ENCODE measurements around the gene PIK3CA. TPM values are rescaled to one million over a fixed set of nuclear protein-coding genes. Genes with fewer than 3 reads are reported as not detected.
"Not testable (repeated sequence)": the region's sequence is repeated elsewhere in the genome, so short reads cannot be mapped to it uniquely, and the experiment has no call there.

The PIK3CA gene
- total and polyA plus RNA-seq, 2 donors (not counting 3 experiments of a cell fraction or from before 2014, with no cell fraction given) = 4.2 to 25.8 TPM

- H3K9ac ChIP-seq (replicated peaks; ENCODE audit: extremely low read depth, insufficient read depth, low read length) = no peak overlapping the region
- no peak overlapping the region for H3K4me2 ChIP-seq (ENCODE audit: insufficient read depth, low read length)
- no peak for TF ChIP-seq POLR2A (IDR thresholded peaks at IDR 0.05; ENCODE audit: low read depth, low read length)
- TF ChIP-seq, protein P1, sequence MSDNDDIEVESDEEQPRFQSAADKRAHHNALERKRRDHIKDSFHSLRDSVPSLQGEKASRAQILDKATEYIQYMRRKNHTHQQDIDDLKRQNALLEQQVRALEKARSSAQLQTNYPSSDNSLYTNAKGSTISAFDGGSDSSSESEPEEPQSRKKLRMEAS (IDR thresholded peaks at IDR 0.05; ENCODE audit: insufficient read depth, insufficient read length) = no peak
- no peaks in the 10 kb centered on the region for H3K79me2 ChIP-seq (ENCODE audit: control insufficient read depth, insufficient read depth, low read length)
- H4K20me1 ChIP-seq (replicated peaks; ENCODE audit: control insufficient read depth, extremely low read depth, insufficient read depth, low read length) = no peaks in the 10 kb centered on the region
- no peak overlapping the region for H3K4me3 ChIP-seq (replicated peaks in 1 of 3; ENCODE audit: insufficient read depth in 1 of 3, low read depth in 1 of 3, low read length in 3 of 3)
- H3K9me3 ChIP-seq (replicated peaks; ENCODE audit: control insufficient read depth, insufficient read depth, low read length) = no peaks in the 10 kb centered on the region
- no peaks in the 10 kb centered on the region for H3K27me3 ChIP-seq (ENCODE audit: control insufficient read depth in 2 of 2, insufficient read depth in 2 of 2, low read length in 2 of 2)
- no peaks in the 10 kb centered on the region for H3K4me1 ChIP-seq (ENCODE audit: control insufficient read depth, extremely low read depth, insufficient read depth, low read length)
- dilution Hi-C loops (cut with MboI; ENCODE audit: extremely low pct_ligation_motif_present, low sequenced_read_pairs) = no loop called here
- H3K9me1 ChIP-seq (replicated peaks; ENCODE audit: control insufficient read depth, extremely low read depth, insufficient read depth, low read length) = no peaks in the 10 kb centered on the region
- ChIA-PET CTCF (interaction anchor here (0.7 kb wide), 1 partner anchor 31 kb away, joined by 3 read pairs; no protein-coding TSS in a partner anchor), POLR2A (no interaction called here)
- H3K27ac ChIP-seq (ENCODE audit: insufficient read depth, low read depth, low read length) = no peak overlapping the region
- DNase-seq (ENCODE audit: low read depth, low spot score) (no peak), FAIRE-seq (no peak)
- no peak overlapping the region for H2AFZ ChIP-seq (ENCODE audit: low read depth, low read length)
- BruUV-seq (replicated peaks) = no TSS peak
- intact Hi-C loops (cut with micrococcal nuclease) = no loop called here
- peaks cover 3% of the 10 kb centered on the region in 2 experiments for H3K36me3 ChIP-seq (ENCODE audit: control insufficient read depth in 2 of 2, extremely low read depth in 1 of 2, insufficient read depth in 2 of 2, low read length in 2 of 2)
These were observed 88.6 kb downstream of the PIK3CA start for GRCh38 chr3:179236669-179237301.

DNA sequence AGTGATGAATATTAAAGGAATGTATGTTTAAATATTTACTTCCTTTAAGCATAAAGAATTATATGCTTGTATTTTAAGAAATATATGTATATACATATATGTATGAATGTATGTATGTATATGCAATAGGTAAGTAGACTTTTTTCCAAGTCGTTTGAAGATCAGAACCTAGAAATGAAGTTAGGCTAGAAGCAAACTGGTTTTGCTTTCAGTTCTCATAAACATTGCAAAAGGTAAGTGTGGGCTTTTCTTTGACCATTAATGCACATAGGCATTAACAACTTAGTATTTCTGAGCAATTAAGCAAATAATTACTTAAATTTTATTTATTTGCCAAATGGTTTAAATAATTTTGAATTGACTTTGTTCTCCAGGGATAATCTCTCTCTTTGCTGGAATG, 92.1 kb downstream of the PIK3CA start:
- POLR2A ChIA-PET; H3K9ac ChIP-seq (replicated peaks; ENCODE audit: extremely low read depth, insufficient read depth, low read length); H3K27me3 ChIP-seq (ENCODE audit: control insufficient read depth in 2 of 2, insufficient read depth in 2 of 2, low read length in 2 of 2); DNase-seq (ENCODE audit: low read depth, low spot score); intact Hi-C loops (cut with micrococcal nuclease); H3K9me3 ChIP-seq (replicated peaks; ENCODE audit: control insufficient read depth, insufficient read depth, low read length); H3K4me1 ChIP-seq (ENCODE audit: control insufficient read depth, extremely low read depth, insufficient read depth, low read length); FAIRE-seq; H3K4me2 ChIP-seq (ENCODE audit: insufficient read depth, low read length); H3K27ac ChIP-seq (ENCODE audit: insufficient read depth, low read depth, low read length); CTCF ChIA-PET; H3K36me3 ChIP-seq (ENCODE audit: control insufficient read depth in 2 of 2, extremely low read depth in 1 of 2, insufficient read depth in 2 of 2, low read length in 2 of 2); dilution Hi-C loops (cut with MboI; ENCODE audit: extremely low pct_ligation_motif_present, low sequenced_read_pairs); H2AFZ ChIP-seq (ENCODE audit: low read depth, low read length); H3K4me3 ChIP-seq (replicated peaks in 1 of 3; ENCODE audit: insufficient read depth in 1 of 3, low read depth in 1 of 3, low read length in 3 of 3); BruUV-seq (replicated peaks); H4K20me1 ChIP-seq (replicated peaks; ENCODE audit: control insufficient read depth, extremely low read depth, insufficient read depth, low read length); H3K79me2 ChIP-seq (ENCODE audit: control insufficient read depth, insufficient read depth, low read length); H3K9me1 ChIP-seq (replicated peaks; ENCODE audit: control insufficient read depth, extremely low read depth, insufficient read depth, low read length): not testable (repeated sequence)

DNA sequence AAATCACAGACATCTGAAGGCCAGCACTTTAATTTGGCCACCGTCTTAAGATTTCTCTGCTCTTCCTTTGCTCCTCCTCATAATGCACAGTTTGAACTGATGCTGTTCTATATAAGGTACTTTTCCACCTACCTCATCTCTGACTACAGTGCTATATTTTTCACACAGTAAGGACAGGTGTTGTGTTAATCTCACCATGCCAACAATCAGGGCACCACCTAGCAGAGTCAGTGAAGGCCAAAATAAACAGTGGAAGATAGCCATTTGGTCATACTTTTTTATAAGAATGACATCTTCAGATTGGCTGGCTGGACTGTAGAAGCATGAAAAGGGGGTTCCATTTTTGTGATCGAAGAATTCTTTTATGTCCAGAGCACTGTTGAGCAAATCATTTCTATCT, 94.7 kb downstream of the PIK3CA start:
- CTCF ChIA-PET = not testable (repeated sequence)

More for the DNA sequence above, 94.7 kb downstream of the PIK3CA start:
- H3K36me3 ChIP-seq (ENCODE audit: control insufficient read depth in 2 of 2, extremely low read depth in 1 of 2, insufficient read depth in 2 of 2, low read length in 2 of 2); H3K27me3 ChIP-seq (ENCODE audit: control insufficient read depth in 2 of 2, insufficient read depth in 2 of 2, low read length in 2 of 2); H3K9ac ChIP-seq (replicated peaks; ENCODE audit: extremely low read depth, insufficient read depth, low read length); POLR2A ChIA-PET; H3K27ac ChIP-seq (ENCODE audit: insufficient read depth, low read depth, low read length); intact Hi-C loops (cut with micrococcal nuclease); H4K20me1 ChIP-seq (replicated peaks; ENCODE audit: control insufficient read depth, extremely low read depth, insufficient read depth, low read length); H3K4me1 ChIP-seq (ENCODE audit: control insufficient read depth, extremely low read depth, insufficient read depth, low read length); H2AFZ ChIP-seq (ENCODE audit: low read depth, low read length); H3K9me1 ChIP-seq (replicated peaks; ENCODE audit: control insufficient read depth, extremely low read depth, insufficient read depth, low read length); H3K9me3 ChIP-seq (replicated peaks; ENCODE audit: control insufficient read depth, insufficient read depth, low read length); DNase-seq (ENCODE audit: low read depth, low spot score); H3K4me3 ChIP-seq (replicated peaks in 1 of 3; ENCODE audit: insufficient read depth in 1 of 3, low read depth in 1 of 3, low read length in 3 of 3); H3K4me2 ChIP-seq (ENCODE audit: insufficient read depth, low read length); FAIRE-seq; H3K79me2 ChIP-seq (ENCODE audit: control insufficient read depth, insufficient read depth, low read length); dilution Hi-C loops (cut with MboI; ENCODE audit: extremely low pct_ligation_motif_present, low sequenced_read_pairs); BruUV-seq (replicated peaks): not testable (repeated sequence)

Data from endothelial cell of umbilical vein (primary cell).